Glutamatergic neuron (in vitro differentiated cells): ENCODE measurements around the gene GPX2. TPM values are rescaled to one million over a fixed set of nuclear protein-coding genes. Genes with fewer than 3 reads are reported as not detected.

Experiments
- DNase-seq: peaks from one replicate; pipeline ENCODE4 v3.0.0; 2022
- H3K27ac Mint-ChIP-seq: one replicate; pipeline ENCODE4 v1.8.0; 2020; ENCODE audit warnings: mild to moderate bottlenecking, mixed read lengths, inconsistent platforms; ENCODE audit not compliant: unreplicated experiment
- H3K27me3 Mint-ChIP-seq: one replicate; pipeline ENCODE4 v1.8.0; 2020; ENCODE audit warnings: mild to moderate bottlenecking, moderate library complexity, mixed read lengths, inconsistent platforms; ENCODE audit not compliant: unreplicated experiment
- H3K36me3 Mint-ChIP-seq: one replicate; pipeline ENCODE4 v1.8.0; 2020; ENCODE audit warnings: mild to moderate bottlenecking, mixed read lengths, inconsistent platforms; ENCODE audit not compliant: unreplicated experiment
- H3K4me1 Mint-ChIP-seq: one replicate; pipeline ENCODE4 v1.8.0; 2020; ENCODE audit warnings: mild to moderate bottlenecking, low read depth, mixed read lengths, inconsistent platforms; ENCODE audit not compliant: unreplicated experiment
- H3K4me3 Mint-ChIP-seq: one replicate; pipeline ENCODE4 v1.8.0; 2020; ENCODE audit warnings: mild to moderate bottlenecking, mixed read lengths, inconsistent platforms; ENCODE audit not compliant: unreplicated experiment
- H3K9me3 Mint-ChIP-seq: one replicate; pipeline ENCODE4 v1.8.0; 2020; ENCODE audit warnings: mild to moderate bottlenecking, moderate library complexity, mixed read lengths, inconsistent platforms; ENCODE audit not compliant: unreplicated experiment
- CTCF ChIP-seq: fragments of 200-600 bp; sonication (generic); IDR thresholded peaks from one replicate; pipeline ENCODE4 v1.5.0; 2021; ENCODE audit not compliant: partially characterized antibody, unreplicated experiment
- total RNA-seq: library from RNA; stranded (reverse); fragmentation: NEBNext Ultra II Directional; extraction: Animal tissue kit (Norgen Biotek cat#: 25700); gene quantifications from one replicate; pipeline ENCODE4 v1.2.1, GENCODE V29; 2021; ENCODE audit not compliant: unreplicated experiment

Gene GPX2
- total RNA-seq, 1 donor from 2014 or later = 1.3 TPM

- H3K9me3 Mint-ChIP-seq = no peaks in the 10 kb centered on the region
- DNase-seq = no peak
- no peak for TF ChIP-seq CTCF
- no peak overlapping the region for H3K4me3 Mint-ChIP-seq
- no peaks in the 10 kb centered on the region for H3K36me3 Mint-ChIP-seq
- H3K27me3 Mint-ChIP-seq = no peaks in the 10 kb centered on the region
- H3K4me1 Mint-ChIP-seq = peaks cover 2% of the 10 kb centered on the region
- H3K27ac Mint-ChIP-seq = no peak overlapping the region
These were observed 18.3 kb upstream of the GPX2 start for GRCh38 chr14:64960762-64961276.

- peaks cover 4% of the 10 kb centered on the region for H3K36me3 Mint-ChIP-seq
- no peak for TF ChIP-seq CTCF
- no peaks in the 10 kb centered on the region for H3K27me3 Mint-ChIP-seq
- no peak for DNase-seq
- no peak overlapping the region for H3K27ac Mint-ChIP-seq
- no peaks in the 10 kb centered on the region for H3K4me1 Mint-ChIP-seq
- no peak overlapping the region for H3K4me3 Mint-ChIP-seq
- H3K9me3 Mint-ChIP-seq = no peaks in the 10 kb centered on the region
These were observed 16.2 kb upstream of the GPX2 start for GRCh38 chr14:64958743-64959142.

GRCh38 chr14:64958201-64958600 is 15.7 kb upstream of the GPX2 start:
- TF ChIP-seq CTCF = no peak
- H3K36me3 Mint-ChIP-seq = peaks cover 4% of the 10 kb centered on the region
- H3K27me3 Mint-ChIP-seq = no peaks in the 10 kb centered on the region
- H3K4me1 Mint-ChIP-seq = no peaks in the 10 kb centered on the region
- DNase-seq = no peak
- H3K27ac Mint-ChIP-seq = no peak overlapping the region
- no peak overlapping the region for H3K4me3 Mint-ChIP-seq
- no peaks in the 10 kb centered on the region for H3K9me3 Mint-ChIP-seq

GRCh38 chr14:64956697-64957406 is 14.3 kb upstream of the GPX2 start:
- H3K4me3 Mint-ChIP-seq = no peak overlapping the region
- no peak for TF ChIP-seq CTCF

GRCh38 chr14:64955297-64955696 is 12.8 kb upstream of the GPX2 start:
- peak overlapping the region; percentile 15 for H3K27ac Mint-ChIP-seq
- H3K27me3 Mint-ChIP-seq = no peaks in the 10 kb centered on the region
- H3K4me1 Mint-ChIP-seq = no peaks in the 10 kb centered on the region
- no peak overlapping the region for H3K4me3 Mint-ChIP-seq
- H3K9me3 Mint-ChIP-seq = peaks cover 2% of the 10 kb centered on the region
- TF ChIP-seq CTCF = no peak
- H3K36me3 Mint-ChIP-seq = peaks cover 10% of the 10 kb centered on the region
- no peak for DNase-seq

More at GRCh38 chr14:64956697-64957406, 14.3 kb upstream of the GPX2 start:
- H3K4me1 Mint-ChIP-seq = no peaks in the 10 kb centered on the region
- H3K36me3 Mint-ChIP-seq = peaks cover 4% of the 10 kb centered on the region
- DNase-seq = no peak
- H3K27ac Mint-ChIP-seq = no peak overlapping the region
- H3K9me3 Mint-ChIP-seq = no peaks in the 10 kb centered on the region
- H3K27me3 Mint-ChIP-seq = no peaks in the 10 kb centered on the region
